IMR-90 (cell line): Measurements from ENCODE around the gene ST3GAL3. TPM values are rescaled to one million over a fixed set of nuclear protein-coding genes. Genes with fewer than 3 reads are reported as not detected.

ENCODE experiments used
- ATAC-seq: fragments of 200-7000 bp; cut with Tn5 transposase; 2 replicates; pipeline ENCODE4 v1.9.1; 2020; ENCODE audit warnings: low read depth, mild to moderate bottlenecking, moderate library complexity
- BruUV-seq: library from RNA; stranded (reverse); fragments of 400-500 nt; replicated peaks from 2 replicates; lab custom pipeline; 2021; lab: Mats Ljungman, UMichigan
- CTCF ChIA-PET: fragments of 300-600 bp; formaldehyde crosslinking; extraction: SDS; loops from one replicate; lab custom pipeline; 2021; ENCODE audit warnings: antibody characterized with exemption; lab: Yijun Ruan, JAX
- POLR2A ChIA-PET: fragments of 300-600 bp; sonication (Branson Sonifier 250); formaldehyde crosslinking; loops from one replicate; lab custom pipeline; 2022; ENCODE audit warnings: antibody characterized with exemption; ENCODE audit not compliant: unreplicated experiment; lab: Charles Lee
- DNase-seq: peaks from one replicate; pipeline ENCODE4 v3.0.0; 2013
- H2AFZ ChIP-seq: replicated peaks from 2 replicates; pipeline ENCODE3; 2013; ENCODE audit warnings: low read length, mild to moderate bottlenecking; ENCODE audit not compliant: poor library complexity
- H2AK5ac ChIP-seq: 2 replicates; pipeline ENCODE4 v1.6.1; 2013; ENCODE audit warnings: low read depth, low read length, inconsistent platforms
- H2AK9ac ChIP-seq: replicated peaks from 2 replicates; pipeline ENCODE3; 2013; ENCODE audit warnings: mild to moderate bottlenecking, low read depth, low read length, moderate library complexity; ENCODE audit not compliant: poor library complexity
- H2BK120ac ChIP-seq: 2 replicates; pipeline ENCODE4 v1.6.1; 2013; ENCODE audit warnings: low read depth, low read length, inconsistent platforms
- H2BK15ac ChIP-seq: 3 replicates; pipeline ENCODE4 v1.6.1; 2013; ENCODE audit warnings: low read depth, low read length, inconsistent platforms
- H2BK20ac ChIP-seq: 2 replicates; pipeline ENCODE4 v1.6.1; 2013; ENCODE audit warnings: low read depth, mild to moderate bottlenecking, inconsistent platforms, low read length, moderate library complexity
- H2BK5ac ChIP-seq: 2 replicates; pipeline ENCODE4 v1.6.1; 2013; ENCODE audit warnings: mild to moderate bottlenecking, low read depth, low read length, inconsistent platforms; ENCODE audit not compliant: poor library complexity, severe bottlenecking
- H3K14ac ChIP-seq: replicated peaks from 2 replicates; pipeline ENCODE4 v1.6.1; 2013; ENCODE audit warnings: low read depth, low read length, inconsistent platforms
- H3K18ac ChIP-seq: 2 replicates; pipeline ENCODE4 v1.6.1; 2013; ENCODE audit warnings: low read depth, low read length, control low read depth
- H3K23ac ChIP-seq: 2 replicates; pipeline ENCODE4 v1.6.1; 2013; ENCODE audit warnings: low read depth, low read length, inconsistent platforms
- H3K27ac ChIP-seq: 2 replicates; pipeline ENCODE4 v1.5.1; 2013; ENCODE audit warnings: mild to moderate bottlenecking, control low read depth, low read length; ENCODE audit not compliant: insufficient read depth
- H3K27me3 ChIP-seq: 2 replicates; pipeline ENCODE4 v1.6.1; 2013; ENCODE audit warnings: low read length; ENCODE audit not compliant: control insufficient read depth, insufficient read depth
- H3K36me3 ChIP-seq: 2 replicates; pipeline ENCODE4 v1.6.1; 2013; ENCODE audit warnings: low read length, mixed read lengths; ENCODE audit not compliant: control insufficient read depth, insufficient read depth
- H3K4ac ChIP-seq: 2 replicates; pipeline ENCODE4 v1.6.1; 2013; ENCODE audit warnings: low read depth, low read length, inconsistent platforms
- H3K4me1 ChIP-seq: 2 replicates; pipeline ENCODE4 v1.6.1; 2013; ENCODE audit warnings: low read length, mixed read lengths; ENCODE audit not compliant: control insufficient read depth, insufficient read depth
- H3K4me2 ChIP-seq: 2 replicates; pipeline ENCODE4 v1.6.1; 2013; ENCODE audit warnings: low read depth, mild to moderate bottlenecking, control low read depth, low read length, moderate library complexity
- H3K4me3 ChIP-seq: 2 replicates; pipeline ENCODE4 v1.5.1; 2013; ENCODE audit warnings: low read depth, mild to moderate bottlenecking, control low read depth, low read length, moderate library complexity; ENCODE audit not compliant: insufficient read depth
- H3K56ac ChIP-seq: 2 replicates; pipeline ENCODE4 v1.6.1; 2013; ENCODE audit warnings: low read length, inconsistent platforms; ENCODE audit not compliant: insufficient read depth; ENCODE audit errors: extremely low read depth
- H3K79me1 ChIP-seq, 2 experiments: 2 replicates each; pipeline ENCODE4 v1.6.1; 2013; ENCODE audit warnings: low read length in 2 of 2, inconsistent platforms in 1 of 2, low read depth in 1 of 2
- H3K9ac ChIP-seq: 2 replicates; pipeline ENCODE4 v1.6.1; 2013; ENCODE audit warnings: low read depth, low read length, control low read depth
- H3K9me1 ChIP-seq: 2 replicates; pipeline ENCODE4 v1.6.1; 2013; ENCODE audit warnings: low read length, inconsistent platforms; ENCODE audit not compliant: insufficient read depth
- H3K9me3 ChIP-seq: 2 replicates; pipeline ENCODE4 v1.6.1; 2013; ENCODE audit warnings: low read length; ENCODE audit not compliant: control insufficient read depth, insufficient read depth
- H4K20me1 ChIP-seq: 2 replicates; pipeline ENCODE4 v1.6.1; 2013; ENCODE audit warnings: low read length, inconsistent platforms; ENCODE audit not compliant: insufficient read depth
- H4K5ac ChIP-seq: 2 replicates; pipeline ENCODE4 v1.6.1; 2013; ENCODE audit warnings: mild to moderate bottlenecking, low read depth, low read length, control low read depth
- H4K8ac ChIP-seq, 2 experiments: 2 replicates each; pipeline ENCODE4 v1.6.1; 2013; ENCODE audit warnings: low read depth in 2 of 2, low read length in 2 of 2, control low read depth in 1 of 2, inconsistent platforms in 1 of 2
- H4K91ac ChIP-seq: 2 replicates; pipeline ENCODE4 v1.6.1; 2013; ENCODE audit warnings: low read depth, low read length, inconsistent platforms; ENCODE audit not compliant: insufficient read depth
- BHLHE40 ChIP-seq: fragments of 150-350 bp; IDR thresholded peaks from 2 replicates; pipeline ENCODE4 v1.6.1; 2016; ENCODE audit warnings: mild to moderate bottlenecking, low read depth, low read length
- CEBPB ChIP-seq: IDR thresholded peaks from 2 replicates; pipeline ENCODE4 v1.6.1; 2012; ENCODE audit warnings: low read depth, low read length, improper control_type of control experiment
- CHD1 ChIP-seq: IDR thresholded peaks from 2 replicates; pipeline ENCODE4 v1.6.1; 2012; ENCODE audit warnings: low read depth, low read length, improper control_type of control experiment
- CTCF ChIP-seq: conservative IDR thresholded peaks from 2 replicates; pipeline ENCODE4 v1.5.1; 2012; ENCODE audit warnings: mild to moderate bottlenecking, low read depth, low read length, improper control_type of control experiment
- ELK1 ChIP-seq: fragments of 150-350 bp; IDR thresholded peaks from 2 replicates; pipeline ENCODE4 v1.6.1; 2016; ENCODE audit warnings: low read depth, mild to moderate bottlenecking, low read length, moderate library complexity, borderline replicate concordance
- FOS ChIP-seq: fragments of 150-350 bp; IDR thresholded peaks from 2 replicates; pipeline ENCODE4 v1.6.1; 2016; ENCODE audit warnings: low read depth, low read length
- MAFK ChIP-seq: IDR thresholded peaks from 2 replicates; pipeline ENCODE4 v1.6.1; 2012; ENCODE audit warnings: low read depth, low read length, improper control_type of control experiment
- MAZ ChIP-seq: IDR thresholded peaks from 2 replicates; pipeline ENCODE4 v1.6.1; 2012; ENCODE audit warnings: low read depth, mild to moderate bottlenecking, low read length, improper control_type of control experiment, moderate library complexity, borderline replicate concordance
- MXI1 ChIP-seq: IDR thresholded peaks from 2 replicates; pipeline ENCODE4 v1.6.1; 2012; ENCODE audit warnings: low read depth, mild to moderate bottlenecking, low read length, moderate library complexity, borderline replicate concordance
- NFE2L2 ChIP-seq: fragments of 150-350 bp; IDR thresholded peaks from 2 replicates; pipeline ENCODE4 v1.6.1; 2016; ENCODE audit warnings: low read depth, mild to moderate bottlenecking, low read length
- POLR2A ChIP-seq: IDR thresholded peaks from 2 replicates; pipeline ENCODE4 v1.6.1; 2012; ENCODE audit warnings: mild to moderate bottlenecking, low read depth, low read length
- RAD21 ChIP-seq: IDR thresholded peaks from 2 replicates; pipeline ENCODE4 v1.6.1; 2012; ENCODE audit warnings: low read length, improper control_type of control experiment
- RCOR1 ChIP-seq: IDR thresholded peaks from 2 replicates; pipeline ENCODE4 v1.6.1; 2012; ENCODE audit warnings: mild to moderate bottlenecking, low read length, improper control_type of control experiment; ENCODE audit not compliant: insufficient replicate concordance
- RFX5 ChIP-seq: IDR thresholded peaks from 2 replicates; pipeline ENCODE4 v1.8.0; 2012; ENCODE audit warnings: low read depth, mild to moderate bottlenecking, low read length, moderate library complexity
- SMC3 ChIP-seq: fragments of 150-350 bp; IDR thresholded peaks from 2 replicates; pipeline ENCODE4 v1.6.1; 2016; ENCODE audit warnings: low read depth, mild to moderate bottlenecking, antibody characterized with exemption, low read length, moderate library complexity
- USF2 ChIP-seq: fragments of 150-350 bp; IDR thresholded peaks from 2 replicates; pipeline ENCODE4 v1.6.1; 2017; ENCODE audit warnings: mild to moderate bottlenecking, antibody characterized with exemption, low read length, low read depth
- WGBS, 2 experiments: methylation state at CpG; one replicate each; pipeline versions ENCODE4 v1.1.5 to v1.1.7; 2013; ENCODE audit warnings: missing lambda C conversion rate in 2 of 2; ENCODE audit not compliant: insufficient read length in 1 of 2; ENCODE audit errors: extremely low coverage in 2 of 2; 5-methylcytosine and 5-hydroxymethylcytosine counted together
- dilution Hi-C: fragments of 300-500 bp; cut with HindIII; formaldehyde crosslinking; loops from one replicate; pipeline ENCODE4 v1.14.3; 2018; ENCODE audit warnings: low sequenced_read_pairs; ENCODE audit not compliant: unreplicated experiment
- in situ Hi-C: fragments of 300-500 bp; cut with MboI; formaldehyde crosslinking; loops from 3 replicates; pipeline ENCODE4 v1.14.3; 2019; ENCODE audit warnings: low sequenced_read_pairs, inconsistent platforms, mixed read lengths
- intact Hi-C: fragments of 100-400 bp; cut with micrococcal nuclease; formaldehyde crosslinking; loops from 2 replicates; pipeline ENCODE4 v1.10.0; 2022
- polyA plus RNA-seq, 3 experiments: library from polyadenylated mRNA; depleted of rRNA; stranded (reverse); fragments of >200 nt; gene quantifications; 2 replicates each; pipeline ENCODE4 v1.2.3, GENCODE V29; 2012; ENCODE audit warnings: low replicate concordance in 1 of 3
- total RNA-seq: library from RNA; depleted of rRNA; stranded (reverse); fragments of >200 nt; gene quantifications from 2 replicates; pipeline ENCODE4 v1.2.3, GENCODE V29; 2012

The ST3GAL3 gene
- total and polyA plus RNA-seq, 2 of the 4 experiments (the other 2 are of a cell fraction) = 12.0 to 14.8 TPM

GRCh38 chr1:43961692-43962091, 254.4 kb downstream of the ST3GAL3 start:
- DNase-seq = no peak

More at GRCh38 chr1:43961692-43962091, 254.4 kb downstream of the ST3GAL3 start:
- Histone ChIP-seq H3K23ac (no peak overlapping the region), H3K14ac (no peak overlapping the region), H3K18ac (no peak overlapping the region), H3K27ac (no peak overlapping the region), H2BK120ac (no peak overlapping the region), H3K9me3 (no peaks in the 10 kb centered on the region), H4K8ac (no peak overlapping the region), H3K36me3 (peaks cover 49% of the 10 kb centered on the region), H2BK15ac (no peak overlapping the region), H2AFZ (no peak overlapping the region), H3K4me3 (no peak overlapping the region), H2BK20ac (no peak overlapping the region), H4K20me1 (peaks cover 7% of the 10 kb centered on the region; the same call in 1 of the 2 replicates), H2BK5ac (no peak overlapping the region), H3K9me1 (peaks cover 13% of the 10 kb centered on the region), H3K56ac (no peak overlapping the region), H3K9ac (no peak overlapping the region), H4K5ac (no peak overlapping the region), H3K27me3 (no peaks in the 10 kb centered on the region), H2AK5ac (no peak overlapping the region), H3K4me2 (no peak overlapping the region), H2AK9ac (no peak overlapping the region), H3K4me1 (no peaks in the 10 kb centered on the region), H4K91ac (no peak overlapping the region), H3K79me1 (0 out of 4 replicates have a peak, but pooled peaks cover 0 to 3% of the 10 kb centered on the region in 2 experiments), H3K4ac (no peak overlapping the region)
- ChIA-PET CTCF (no interaction called here), POLR2A (no interaction called here)
- dilution Hi-C loops = no loop called here
- 100% methylated on average over 1 of the region's 3 CpGs; no CpG with 5 or more reads in 1 of the 2 experiments for WGBS, 2 experiments
- BruUV-seq = no TSS peak
- ATAC-seq = no peak
- TF ChIP-seq CTCF (no peak), CHD1 (no peak), MXI1 (no peak), ELK1 (no peak), SMC3 (no peak), POLR2A (no peak), RAD21 (no peak), MAZ (no peak), BHLHE40 (no peak), MAFK (no peak), USF2 (no peak), NFE2L2 (no peak), RFX5 (no peak), RCOR1 (no peak), FOS (no peak), CEBPB (no peak)
- intact Hi-C loops = no loop called here
- in situ Hi-C loops = loop anchor here (25.0 kb wide), 1 partner anchor 424 kb away; the partner anchor contains the start of gene PTPRF
